A549 (cell line): ENCODE measurements around the gene COL2A1. TPM values are rescaled to one million over a fixed set of nuclear protein-coding genes. Genes with fewer than 3 reads are reported as not detected.

Source experiments
- ATAC-seq, 2 experiments: fragments of 200-7000 bp in 1 of 2; fragments of >200 bp in 1 of 2; cut with Nextera tagmentation in 1 of 2; cut with Tn5 transposase in 1 of 2; 3 replicates each; pipeline versions ENCODE4 v1.8.0 to v1.9.1; 2018 to 2020; ENCODE audit warnings: mild to moderate bottlenecking in 1 of 2, moderate library complexity in 1 of 2
- CTCF ChIA-PET: fragments of 300-600 bp; sonication (Branson Sonifier 250); formaldehyde crosslinking; extraction: SDS; loops from one replicate; lab custom pipeline; 2021; ENCODE audit warnings: antibody characterized with exemption, inconsistent platforms; lab: Yijun Ruan, JAX
- POLR2A ChIA-PET: fragments of 350-600 bp; formaldehyde crosslinking; extraction: SDS; loops from one replicate; lab custom pipeline; 2021; ENCODE audit warnings: antibody characterized with exemption, inconsistent platforms; lab: Yijun Ruan, JAX
- DNase-seq, 2 experiments: peaks; one replicate each; pipeline versions ENCODE4 v3.0.0 to v3.0.0-alpha.2; 2011 to 2016; ENCODE audit warnings: low read depth in 1 of 2, low spot score in 1 of 2
- FAIRE-seq: peaks from 2 replicates; lab custom pipeline; 2011; peaks lifted over from hg19 to GRCh38; lab: Jason Lieb, UNC
- H3K27ac ChIP-seq, 2 experiments: fragments of >200 bp; sonication (Bioruptor Twin); formaldehyde crosslinking; 3 replicates each; pipeline ENCODE4 v1.5.1; 2016 to 2017
- H3K4me1 ChIP-seq: fragments of >200 bp; sonication (Bioruptor Twin); formaldehyde crosslinking; 3 replicates; pipeline ENCODE4 v1.6.1; 2016
- H3K4me2 ChIP-seq: fragments of >200 bp; sonication (Bioruptor Twin); formaldehyde crosslinking; 3 replicates; pipeline ENCODE4 v1.6.1; 2016
- H3K4me3 ChIP-seq: fragments of >200 bp; sonication (Bioruptor Twin); formaldehyde crosslinking; 3 replicates; pipeline ENCODE4 v1.5.1; 2016
- H3K9me3 ChIP-seq: fragments of >200 bp; sonication (Bioruptor Twin); formaldehyde crosslinking; 3 replicates; pipeline ENCODE4 v1.6.1; 2016
- CBX2 ChIP-seq: fragments of 200-600 bp; sonication (generic); IDR thresholded peaks from 2 replicates; pipeline ENCODE4 v1.6.1; 2016; ENCODE audit warnings: low read depth, mild to moderate bottlenecking, borderline replicate concordance
- CHD4 ChIP-seq: fragments of 200-600 bp; sonication (generic); IDR thresholded peaks from 2 replicates; pipeline ENCODE4 v1.6.1; 2016; ENCODE audit warnings: antibody characterized with exemption, mild to moderate bottlenecking, borderline replicate concordance
- E2F6 ChIP-seq: IDR thresholded peaks from 2 replicates; pipeline ENCODE4 v1.6.1; 2012; ENCODE audit warnings: low read depth, borderline replicate concordance
- FOXS1 ChIP-seq: fragments of 250-450 bp; sonication (Bioruptor Pico); IDR thresholded peaks from 2 replicates; pipeline ENCODE4 v1.5.0; 2020; ENCODE audit warnings: mild to moderate bottlenecking, moderate library complexity
- GATA3 ChIP-seq: IDR thresholded peaks from 2 replicates; pipeline ENCODE4 v1.6.1; 2012; ENCODE audit warnings: borderline replicate concordance
- HMGXB4 ChIP-seq: fragments of 250-450 bp; sonication (Bioruptor Pico); IDR thresholded peaks from 2 replicates; pipeline ENCODE4 v1.5.0; 2021; ENCODE audit warnings: mild to moderate bottlenecking, moderate library complexity, borderline replicate concordance
- JUN ChIP-seq, 2 experiments: fragments of >200 bp; sonication (Bioruptor Twin); formaldehyde crosslinking; IDR thresholded peaks; 2 replicates in 1 of 2; 3 replicates in 1 of 2; pipeline ENCODE4 v1.6.1; 2016 to 2017
- JUNB ChIP-seq: fragments of >200 bp; sonication (Bioruptor Twin); formaldehyde crosslinking; IDR thresholded peaks from 2 replicates; pipeline ENCODE4 v1.6.1; 2016
- KDM5A ChIP-seq: fragments of 200-600 bp; sonication (generic); IDR thresholded peaks from 2 replicates; pipeline ENCODE4 v1.6.1; 2016; ENCODE audit warnings: antibody characterized with exemption, mild to moderate bottlenecking
- MAX ChIP-seq: IDR thresholded peaks from 2 replicates; pipeline ENCODE4 v1.6.1; 2012
- NFE2L2 ChIP-seq: fragments of 150-350 bp; conservative IDR thresholded peaks from 2 replicates; pipeline ENCODE4 v1.6.1; 2014; ENCODE audit warnings: low read length
- PHF8 ChIP-seq: fragments of 200-600 bp; sonication (generic); IDR thresholded peaks from 2 replicates; pipeline ENCODE4 v1.6.1; 2016; ENCODE audit warnings: low read depth, mild to moderate bottlenecking, antibody characterized with exemption, moderate library complexity, borderline replicate concordance
- REST ChIP-seq: fragments of 200-600 bp; sonication (generic); IDR thresholded peaks from 2 replicates; pipeline ENCODE4 v1.6.1; 2016; ENCODE audit warnings: antibody characterized with exemption, mild to moderate bottlenecking, moderate library complexity
- RNF2 ChIP-seq: fragments of 200-600 bp; sonication (generic); IDR thresholded peaks from 2 replicates; pipeline ENCODE4 v1.6.1; 2016; ENCODE audit warnings: low read depth, mild to moderate bottlenecking, antibody characterized with exemption, moderate library complexity, borderline replicate concordance
- TFCP2L1 ChIP-seq: fragments of 250-450 bp; sonication (Bioruptor Pico); IDR thresholded peaks from 2 replicates; pipeline ENCODE4 v1.5.0; 2021; ENCODE audit warnings: mild to moderate bottlenecking
- USF2 ChIP-seq: fragments of 450-650 bp; IDR thresholded peaks from 2 replicates; pipeline ENCODE4 v1.6.1; 2014; ENCODE audit warnings: antibody characterized with exemption
- WGBS: methylation state at CpG from one replicate; pipeline ENCODE4 v1.1.6; 2017; ENCODE audit errors: missing lambda C conversion rate; 5-methylcytosine and 5-hydroxymethylcytosine counted together
- polyA plus RNA-seq, 4 experiments: library from polyadenylated mRNA; depleted of rRNA in 3 of 4; stranded (reverse); fragments of >200 nt; fragmentation: RNase III in 1 of 4; extraction: RNeasy Plus Mini Kit Qiagen cat#74134 plus additional on column Dnase treatment in 1 of 4; gene quantifications; 2 replicates in 3 of 4; 3 replicates in 1 of 4; pipeline ENCODE4 v1.2.3, GENCODE V29; 2011 to 2017

The COL2A1 gene
- polyA plus RNA-seq, 2 of the 4 experiments (the other 2 are of a cell fraction): 0.01 TPM; not detected in 1

- no peak for ATAC-seq
- Histone ChIP-seq H3K4me2 (no peak overlapping the region), H3K9me3 (no peaks in the 10 kb centered on the region), H3K27ac (no peak overlapping the region), H3K4me3 (no peak overlapping the region), H3K4me1 (no peaks in the 10 kb centered on the region)
- POLR2A ChIA-PET: no interaction called here
- CTCF ChIA-PET: interaction anchor here (1.2 to 1.6 kb wide), 3 partner anchors 12 to 18 kb away, joined by 3 to 4 read pairs (median 3); no protein-coding TSS in a partner anchor
- no peak for DNase-seq
- no peak for FAIRE-seq
- no peak for TF ChIP-seq HMGXB4
- no peak for TF ChIP-seq JUNB
- no peak for TF ChIP-seq E2F6
- TF ChIP-seq CBX2: no peak
- TF ChIP-seq GATA3: no peak
- no peak for TF ChIP-seq RNF2
- no peak for TF ChIP-seq NFE2L2
- TF ChIP-seq KDM5A: no peak
- TF ChIP-seq CHD4: no peak
- TF ChIP-seq MAX: no peak
- TF ChIP-seq REST: no peak
- 77% methylated on average over 7 of the region's 7 CpGs for WGBS
Measured at GRCh38 chr12:47990351-47991105, 13.7 kb downstream of the COL2A1 start.

- H3K27ac ChIP-seq: no peak overlapping the region
- ATAC-seq (no peak), DNase-seq (no peak), FAIRE-seq (no peak)
- H3K4me2 ChIP-seq: no peak overlapping the region
- no peak overlapping the region for H3K4me3 ChIP-seq
- H3K9me3 ChIP-seq: no peaks in the 10 kb centered on the region
- TF ChIP-seq PHF8: no peak
- TF ChIP-seq FOXS1: no peak
- no peak for TF ChIP-seq USF2
- no peak for TF ChIP-seq JUN (IDR thresholded peaks at IDR 0.05)
- no peak for TF ChIP-seq TFCP2L1
- WGBS: 56% methylated on average over 11 of the region's 12 CpGs
- H3K4me1 ChIP-seq: no peaks in the 10 kb centered on the region
- POLR2A ChIA-PET: no interaction called here
- CTCF ChIA-PET: no interaction called here
Measured at GRCh38 chr12:47989666-47990065, 14.6 kb downstream of the COL2A1 start.
